CD4-positive, alpha-beta T cell treated with Interleukin-17A for 1 hour (primary cell): ENCODE data around the gene GRK2.
"Not testable (repeated sequence)": the region's sequence is repeated elsewhere in the genome, so short reads cannot be mapped to it uniquely, and the experiment has no call there.

Experiments used
- DNase-seq: peaks from one replicate; pipeline ENCODE4 v3.0.0-alpha.2; 2020

GRK2 gene

GRCh38 chr11:67255353-67255752, 10.9 kb upstream of the GRK2 start:
- DNase-seq: no peak

GRCh38 chr11:67255864-67256263, 10.4 kb upstream of the GRK2 start:
- DNase-seq: no peak

- DNase-seq: no peak
These were observed 9.7 kb upstream of the GRK2 start for GRCh38 chr11:67256477-67257135.

GRCh38 chr11:67260406-67260805, 5.9 kb upstream of the GRK2 start:
- no peak for DNase-seq

GRCh38 chr11:67260885-67261639, 5.2 kb upstream of the GRK2 start:
- DNase-seq: not testable (repeated sequence)

- DNase-seq: no peak
These were observed 4.7 kb upstream of the GRK2 start for GRCh38 chr11:67261640-67261945.

GRCh38 chr11:67261946-67262681, 4.2 kb upstream of the GRK2 start:
- no peak for DNase-seq

- DNase-seq: peak; percentile 77
These were observed 3.3 kb upstream of the GRK2 start for GRCh38 chr11:67262731-67263675.

GRCh38 chr11:67264260-67264659, 2.0 kb upstream of the GRK2 start:
- no peak for DNase-seq

GRCh38 chr11:67264877-67265632, 1.2 kb upstream of the GRK2 start:
- no peak for DNase-seq

GRCh38 chr11:67265633-67266448, 432 bp upstream of the GRK2 start:
- peak; percentile 78 for DNase-seq

- peak; percentile 53 for DNase-seq
These were observed 1.2 kb downstream of the GRK2 start for GRCh38 chr11:67267188-67268080.

GRCh38 chr11:67268081-67268961, 2.0 kb downstream of the GRK2 start:
- peak; percentile 73 for DNase-seq

GRCh38 chr11:67268962-67269268, 2.6 kb downstream of the GRK2 start:
- DNase-seq: no peak

- peak; percentile 42 for DNase-seq
These were observed 3.4 kb downstream of the GRK2 start for GRCh38 chr11:67269401-67270255.

- DNase-seq: peak; percentile 34
These were observed 4.3 kb downstream of the GRK2 start for GRCh38 chr11:67270256-67271204.

- DNase-seq: no peak
These were observed 4.9 kb downstream of the GRK2 start for GRCh38 chr11:67271205-67271540.
